NCI-H2227 (cell line): ENCODE results near the gene RBM28.

Experiments
- DNase-seq: peaks from one replicate; lab custom pipeline; 2025; ENCODE audit not compliant: unreplicated experiment; lab: John Stamatoyannopoulos, UW

Gene RBM28

GRCh38 chr7:128374041-128374440 is 30.3 kb upstream of the RBM28 start:
- no peak for DNase-seq

- DNase-seq: no peak
These were observed 29.9 kb upstream of the RBM28 start for GRCh38 chr7:128373606-128374005.

DNA sequence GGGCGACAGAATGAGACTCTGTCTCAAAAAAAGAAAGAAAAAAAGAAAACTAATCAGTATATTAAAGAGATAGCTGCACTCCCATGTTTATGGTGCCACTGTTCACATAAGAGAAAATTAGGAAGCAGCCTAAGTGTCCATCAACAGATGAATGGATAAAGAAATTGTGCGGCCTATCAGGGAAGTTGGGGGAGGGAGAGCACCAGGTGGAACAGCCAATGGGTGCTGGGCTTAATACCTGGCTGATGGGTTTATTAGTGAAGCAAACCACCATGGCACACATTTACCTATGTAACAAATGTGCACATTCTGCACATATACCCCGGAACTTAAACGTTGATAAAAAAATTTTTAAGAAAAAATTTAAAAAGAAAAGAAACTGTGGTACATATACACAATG is 26.8 kb upstream of the RBM28 start:
- no peak for DNase-seq

- no peak for DNase-seq
These were observed 23.3 kb upstream of the RBM28 start for GRCh38 chr7:128366986-128367385.

GRCh38 chr7:128366300-128366699 is 22.6 kb upstream of the RBM28 start:
- DNase-seq: no peak

DNA sequence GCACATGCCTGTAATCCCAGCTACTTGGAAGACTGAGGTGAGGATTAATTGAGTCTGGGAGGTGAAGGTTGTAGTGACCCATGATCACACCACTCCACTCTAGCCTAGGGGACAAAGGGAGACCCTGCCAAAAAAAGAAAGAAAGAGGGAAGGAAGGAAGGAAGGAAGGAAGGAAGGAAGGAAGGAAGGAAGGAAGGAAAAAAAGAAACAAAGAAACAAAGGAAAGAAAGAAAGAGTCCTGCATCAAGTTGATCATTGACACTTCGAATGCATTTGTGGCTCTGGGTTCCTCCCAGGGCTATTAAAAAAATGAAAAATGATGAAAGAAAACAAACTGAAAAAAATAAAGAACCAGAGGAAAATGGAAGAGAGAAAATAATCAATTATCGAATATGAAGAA is 21.7 kb upstream of the RBM28 start:
- DNase-seq: no peak

GRCh38 chr7:128364166-128364870 is 20.6 kb upstream of the RBM28 start:
- DNase-seq: no peak

DNA sequence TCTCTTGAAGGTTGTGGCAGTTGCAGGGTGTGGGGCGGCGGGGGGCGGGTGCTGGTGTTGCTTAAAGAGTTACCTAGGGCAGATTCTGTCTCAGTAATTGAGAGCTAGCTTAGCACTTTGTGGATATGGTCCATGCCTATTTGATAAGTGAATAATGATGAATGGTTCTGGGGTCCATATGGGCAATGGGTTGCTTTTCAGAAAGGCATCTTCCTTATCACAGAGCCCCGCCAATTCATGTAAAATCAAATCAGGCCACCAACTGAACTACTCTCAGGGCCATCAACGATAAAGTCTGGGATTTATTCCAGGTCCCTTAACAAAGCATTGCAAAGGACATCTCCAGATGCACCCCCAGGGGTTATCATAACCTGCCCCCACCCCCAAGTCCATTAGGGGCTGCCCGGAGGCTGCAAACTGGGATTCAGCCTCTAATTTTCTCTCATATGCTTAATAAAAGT is 19.6 kb upstream of the RBM28 start:
- DNase-seq: no peak

DNA sequence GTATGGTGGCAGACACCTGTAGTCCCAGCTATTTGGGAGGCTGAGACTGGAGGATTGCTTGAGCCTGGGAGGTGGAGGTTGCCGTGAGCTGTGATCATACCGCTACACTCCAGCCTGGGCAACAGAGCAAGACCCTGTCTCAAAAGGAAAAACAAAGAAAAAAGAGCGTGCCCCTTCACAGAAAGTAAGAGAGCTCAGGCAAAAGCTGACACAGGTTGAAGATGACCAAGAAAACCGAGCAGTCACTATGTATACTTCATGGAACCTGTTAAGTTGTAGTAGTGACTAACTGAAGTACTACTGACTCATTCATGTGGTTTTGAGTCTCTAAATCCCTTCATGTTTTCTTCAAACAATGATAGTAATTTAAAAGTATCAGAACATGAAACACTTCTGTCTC is 19.0 kb upstream of the RBM28 start:
- no peak for DNase-seq

DNA sequence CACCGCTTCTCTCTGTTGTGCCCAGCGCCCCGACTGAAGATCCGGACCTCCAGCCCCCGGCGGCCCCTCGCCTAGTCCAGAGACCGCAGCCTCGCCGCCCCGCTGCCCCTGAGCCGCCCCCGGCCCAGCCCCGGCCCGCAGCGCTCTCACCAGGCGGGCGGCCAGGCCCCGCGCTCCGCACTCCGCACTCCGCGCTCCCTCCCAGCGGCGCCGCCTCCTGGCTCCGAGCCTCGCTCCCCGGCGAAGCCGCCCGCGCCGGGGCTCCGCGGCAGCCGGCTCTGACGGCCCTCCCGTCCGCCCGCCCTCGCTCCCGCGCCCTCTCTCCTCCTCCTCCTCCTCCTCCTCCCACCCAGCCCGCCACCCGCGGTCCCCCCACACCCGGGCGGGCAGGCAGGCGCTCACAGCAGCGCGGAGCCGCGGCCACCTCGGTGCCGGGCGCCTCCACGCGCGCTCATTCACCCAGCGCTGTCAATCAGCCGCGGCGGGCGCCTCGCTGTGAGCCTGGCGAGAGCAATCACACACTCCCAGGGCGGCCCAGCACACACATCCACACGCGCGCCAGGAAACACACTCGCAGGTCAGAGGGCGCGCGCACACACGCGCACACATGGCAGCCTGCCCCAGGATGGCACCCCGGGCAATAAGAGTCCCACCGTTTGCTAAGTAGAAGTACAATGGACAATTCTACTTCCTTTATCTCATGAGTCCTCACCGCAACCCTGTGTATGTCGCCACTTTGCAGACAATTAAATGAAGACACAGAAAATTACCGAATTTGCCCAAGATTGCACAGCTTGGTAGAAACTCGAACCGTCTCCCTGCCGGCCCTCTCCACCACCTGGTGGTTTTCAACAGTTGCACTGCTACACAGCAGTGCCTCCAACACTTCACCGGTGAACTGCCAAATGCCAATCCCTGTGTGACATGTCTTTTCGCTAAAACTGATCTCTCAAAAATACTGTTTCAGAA is 18.0 kb upstream of the RBM28 start, which contains the start of gene PRRT4:
Gene PRRT4, minus strand, starts transcription at position 280 of the 969 bp plus-strand sequence.
- peak; percentile 66 for DNase-seq

DNA sequence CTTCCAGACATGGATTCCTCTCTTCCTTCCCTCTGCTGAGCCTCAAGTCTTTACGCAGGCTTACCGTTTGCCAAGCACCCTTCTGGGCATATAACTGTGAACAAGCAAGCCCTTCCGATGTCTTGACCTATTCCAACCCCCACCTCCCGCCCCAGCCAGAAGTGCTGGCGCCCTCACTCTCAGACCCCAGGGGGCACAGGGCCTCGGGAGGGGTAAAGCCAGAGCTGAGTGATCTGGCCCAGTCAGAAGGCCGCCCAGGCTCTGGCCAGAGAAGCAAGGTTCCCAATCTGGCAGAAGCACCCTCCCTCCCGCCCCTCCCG is 16.6 kb upstream of the RBM28 start:
- DNase-seq: no peak

- DNase-seq: no peak
These were observed 16.2 kb upstream of the RBM28 start for GRCh38 chr7:128359939-128360338.

- no peak for DNase-seq
These were observed 15.6 kb upstream of the RBM28 start for GRCh38 chr7:128359336-128359735.

GRCh38 chr7:128358233-128358632 is 14.5 kb upstream of the RBM28 start:
- DNase-seq: no peak

DNA sequence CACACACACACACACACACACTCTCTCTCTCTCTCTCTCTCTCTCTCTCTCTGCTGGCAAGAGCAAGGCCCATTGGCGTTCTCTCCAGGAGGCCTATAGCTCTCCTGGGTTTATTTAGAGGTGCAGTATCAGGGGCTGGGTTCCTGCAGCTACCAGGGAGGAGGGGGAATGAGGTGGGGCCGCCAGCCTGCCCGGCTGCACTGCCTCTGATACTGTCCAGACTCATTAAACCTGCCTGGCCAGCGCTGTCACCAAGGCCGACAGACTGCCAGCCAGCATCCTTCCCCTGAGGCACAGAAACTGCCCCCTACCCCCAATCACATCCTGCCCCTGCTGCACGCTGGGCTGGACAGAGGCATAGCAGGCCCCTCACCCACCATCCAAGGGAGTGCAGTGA is 13.5 kb upstream of the RBM28 start:
- DNase-seq: no peak

- no peak for DNase-seq
These were observed 13.0 kb upstream of the RBM28 start for GRCh38 chr7:128356546-128357216.

DNA sequence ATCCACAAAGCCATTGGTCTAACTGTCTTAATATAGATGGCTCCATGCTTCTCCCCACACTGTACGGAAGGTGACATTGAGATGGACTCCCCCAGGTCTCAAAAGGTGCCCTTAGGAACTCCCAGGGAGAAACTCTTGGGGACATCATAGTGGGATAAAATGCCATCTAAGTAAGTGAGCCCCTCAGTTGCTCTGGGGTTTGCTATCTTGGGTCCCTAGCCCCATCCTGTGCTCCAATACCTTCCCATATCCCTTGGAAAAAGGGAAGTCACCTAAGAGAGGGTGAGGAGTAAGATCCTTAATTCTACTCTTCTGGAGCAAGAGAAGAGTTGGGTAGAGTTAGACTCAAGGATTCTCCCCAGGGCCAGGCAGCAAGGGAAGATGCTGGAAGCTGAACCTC is 9.9 kb upstream of the RBM28 start:
- no peak for DNase-seq

GRCh38 chr7:128353189-128353588 is 9.5 kb upstream of the RBM28 start:
- no peak for DNase-seq

DNA sequence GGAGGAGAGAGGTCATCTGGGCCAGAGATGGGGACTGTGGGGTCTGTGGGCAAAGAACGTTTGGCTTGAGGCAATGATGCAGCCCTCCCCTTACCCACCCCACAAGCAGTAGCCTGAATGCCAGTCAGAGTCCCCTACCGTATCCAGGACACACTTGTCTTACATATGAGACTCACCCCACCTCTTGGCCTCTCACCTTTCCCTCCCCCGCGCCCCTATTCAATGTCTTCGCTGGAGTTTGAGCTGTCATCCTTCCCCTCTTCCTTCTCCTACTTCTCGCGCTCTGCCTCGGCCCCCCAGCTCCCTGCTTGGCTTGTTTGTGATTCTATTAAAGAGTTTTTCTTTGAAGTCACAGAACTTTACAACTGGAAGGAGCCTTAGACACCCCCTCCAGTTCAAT is 8.9 kb upstream of the RBM28 start:
- no peak for DNase-seq

DNA sequence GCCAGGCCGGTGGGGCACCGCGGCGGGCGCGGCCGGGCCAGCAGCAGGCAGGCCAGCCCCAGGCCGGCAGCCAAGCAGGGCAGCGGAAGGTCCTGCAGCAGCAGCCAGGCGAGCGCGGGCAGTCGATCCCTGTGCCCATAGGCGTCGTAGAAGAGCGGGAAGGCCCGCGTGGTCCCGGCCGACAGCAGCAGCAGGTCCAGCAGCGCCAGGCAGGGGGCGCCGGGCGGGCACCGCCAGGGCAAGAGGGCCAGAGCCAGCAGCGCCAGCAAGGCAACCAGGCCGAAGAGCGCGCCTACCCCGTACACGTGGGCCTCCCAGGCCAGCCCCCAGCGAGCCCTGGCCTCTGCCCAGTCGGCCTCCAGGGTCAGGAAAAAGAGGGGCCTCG is 8.4 kb upstream of the RBM28 start:
- no peak for DNase-seq

GRCh38 chr7:128351296-128352152 is 7.8 kb upstream of the RBM28 start:
- no peak for DNase-seq
